Mucosa of rectum (tissue), 2 donors: ENCODE measurements around the gene KAT7.

Source experiments
- H3K27ac ChIP-seq, 2 donors: one replicate each; pipeline ENCODE4 v1.7.0; 2013; ENCODE audit warnings: inconsistent platforms in 2 of 2, low read depth in 2 of 2, low read length in 2 of 2
- H3K27me3 ChIP-seq, 2 donors: one replicate each; pipeline ENCODE4 v1.7.0; 2013; ENCODE audit warnings: low read length in 2 of 2; ENCODE audit not compliant: control insufficient read depth in 2 of 2, insufficient read depth in 2 of 2
- H3K36me3 ChIP-seq, 2 donors: one replicate each; pipeline ENCODE4 v1.7.0; 2013; ENCODE audit warnings: low read length in 2 of 2; ENCODE audit not compliant: control insufficient read depth in 2 of 2, insufficient read depth in 2 of 2
- H3K4me1 ChIP-seq, 2 donors: one replicate each; pipeline ENCODE4 v1.7.0; 2013; ENCODE audit warnings: low read length in 2 of 2, mild to moderate bottlenecking in 1 of 2; ENCODE audit not compliant: control insufficient read depth in 2 of 2, insufficient read depth in 2 of 2
- H3K4me3 ChIP-seq, 2 donors: one replicate each; pipeline ENCODE4 v1.7.0; 2013; ENCODE audit warnings: low read length in 2 of 2
- H3K9ac ChIP-seq, 2 donors: one replicate each; pipeline ENCODE4 v1.7.0; 2013; ENCODE audit warnings: low read length in 2 of 2, low read depth in 1 of 2, mild to moderate bottlenecking in 1 of 2
- H3K9me3 ChIP-seq, 2 donors: one replicate each; pipeline ENCODE4 v1.7.0; 2013; ENCODE audit warnings: low read length in 2 of 2; ENCODE audit not compliant: control insufficient read depth in 2 of 2
- donor health status: healthy.
- donor health status: Normal muscosa, but diverticular disease.

KAT7 gene

GRCh38 chr17:49798738-49799137 is 10.3 kb downstream of the KAT7 start:
- no peaks in the 10 kb centered on the region for H3K4me1 ChIP-seq
- H3K36me3 ChIP-seq, result peaks cover 48 to 69% of the 10 kb centered on the region in 2 donors

GRCh38 chr17:49809056-49809455 is 20.6 kb downstream of the KAT7 start:
- H3K9me3 ChIP-seq, result no peaks in the 10 kb centered on the region
- H3K27me3 ChIP-seq, result no peaks in the 10 kb centered on the region
- peaks cover 54 to 63% of the 10 kb centered on the region in 2 donors for H3K36me3 ChIP-seq

More at GRCh38 chr17:49798738-49799137, 10.3 kb downstream of the KAT7 start:
- Histone ChIP-seq H3K27me3 (no peaks in the 10 kb centered on the region), H3K9me3 (no peaks in the 10 kb centered on the region), H3K27ac (no peak overlapping the region), H3K9ac (no peak overlapping the region), H3K4me3 (no peak overlapping the region)

GRCh38 chr17:49814781-49815529 is 26.5 kb downstream of the KAT7 start:
- Histone ChIP-seq H3K9ac (no peak overlapping the region), H3K9me3 (no peaks in the 10 kb centered on the region), H3K4me3 (no peak overlapping the region), H3K4me1 (no peaks in the 10 kb centered on the region), H3K27me3 (no peaks in the 10 kb centered on the region), H3K27ac (no peak overlapping the region), H3K36me3 (peaks cover 55 to 63% of the 10 kb centered on the region in 2 donors)

More at GRCh38 chr17:49809056-49809455, 20.6 kb downstream of the KAT7 start:
- H3K4me1 ChIP-seq, result no peaks in the 10 kb centered on the region
- H3K9ac ChIP-seq, result no peak overlapping the region
- H3K27ac ChIP-seq, result no peak overlapping the region
- H3K4me3 ChIP-seq, result no peak overlapping the region

- no peak overlapping the region for H3K9ac ChIP-seq
- no peak overlapping the region for H3K4me3 ChIP-seq
- no peaks in the 10 kb centered on the region for H3K27me3 ChIP-seq
- H3K27ac ChIP-seq, result no peak overlapping the region
- H3K9me3 ChIP-seq, result no peaks in the 10 kb centered on the region
- H3K4me1 ChIP-seq, result no peaks in the 10 kb centered on the region
- peaks cover 51 to 60% of the 10 kb centered on the region in 2 donors for H3K36me3 ChIP-seq
Observed at GRCh38 chr17:49815761-49816281, 27.3 kb downstream of the KAT7 start.

- Histone ChIP-seq H3K4me3 (no peak overlapping the region), H3K4me1 (peaks cover 5 to 6% of the 10 kb centered on the region in 2 donors), H3K27me3 (no peaks in the 10 kb centered on the region), H3K27ac (no peak overlapping the region), H3K9ac (no peak overlapping the region), H3K36me3 (peaks cover 55 to 71% of the 10 kb centered on the region in 2 donors), H3K9me3 (no peaks in the 10 kb centered on the region)
Observed at GRCh38 chr17:49817993-49818392, 29.5 kb downstream of the KAT7 start.

GRCh38 chr17:49819138-49819537 is 30.7 kb downstream of the KAT7 start:
- H3K4me3 ChIP-seq, result no peak overlapping the region
- peaks cover 57 to 71% of the 10 kb centered on the region in 2 donors for H3K36me3 ChIP-seq
- no peak overlapping the region for H3K9ac ChIP-seq
- no peaks in the 10 kb centered on the region for H3K9me3 ChIP-seq
- H3K27me3 ChIP-seq, result no peaks in the 10 kb centered on the region
- H3K4me1 ChIP-seq, result peaks cover 9 to 12% of the 10 kb centered on the region in 2 donors
- no peak overlapping the region for H3K27ac ChIP-seq

- no peak overlapping the region for H3K4me3 ChIP-seq
Observed at GRCh38 chr17:49819651-49820050, 31.2 kb downstream of the KAT7 start.

GRCh38 chr17:49820773-49821172 is 32.3 kb downstream of the KAT7 start:
- H3K9ac ChIP-seq, result no peak overlapping the region
- H3K27me3 ChIP-seq, result no peaks in the 10 kb centered on the region
- no peak overlapping the region for H3K27ac ChIP-seq
- H3K9me3 ChIP-seq, result no peaks in the 10 kb centered on the region
- H3K4me1 ChIP-seq, result peaks cover 9 to 12% of the 10 kb centered on the region in 2 donors
- no peak overlapping the region for H3K4me3 ChIP-seq
- peaks cover 50 to 74% of the 10 kb centered on the region in 2 donors for H3K36me3 ChIP-seq

More at GRCh38 chr17:49819651-49820050, 31.2 kb downstream of the KAT7 start:
- H3K27me3 ChIP-seq, result no peaks in the 10 kb centered on the region
- H3K4me1 ChIP-seq, result peaks cover 9 to 12% of the 10 kb centered on the region in 2 donors
- no peak overlapping the region for H3K27ac ChIP-seq
- H3K9me3 ChIP-seq, result no peaks in the 10 kb centered on the region
- H3K36me3 ChIP-seq, result peaks cover 53 to 73% of the 10 kb centered on the region in 2 donors
- no peak overlapping the region for H3K9ac ChIP-seq

- no peak overlapping the region for H3K9ac ChIP-seq
- H3K4me1 ChIP-seq, result peaks cover 9 to 12% of the 10 kb centered on the region in 2 donors
- no peak overlapping the region for H3K4me3 ChIP-seq
- no peaks in the 10 kb centered on the region for H3K27me3 ChIP-seq
- H3K9me3 ChIP-seq, result no peaks in the 10 kb centered on the region
- H3K36me3 ChIP-seq, result peaks cover 51 to 80% of the 10 kb centered on the region in 2 donors
- H3K27ac ChIP-seq, result no peak overlapping the region
Observed at GRCh38 chr17:49821466-49821865, 33.0 kb downstream of the KAT7 start.

- H3K9ac ChIP-seq, result no peak overlapping the region
- H3K27me3 ChIP-seq, result no peaks in the 10 kb centered on the region
- H3K27ac ChIP-seq, result no peak overlapping the region
- peaks cover 52 to 80% of the 10 kb centered on the region in 2 donors for H3K36me3 ChIP-seq
- no peak overlapping the region for H3K4me3 ChIP-seq
- H3K9me3 ChIP-seq, result no peaks in the 10 kb centered on the region
- H3K4me1 ChIP-seq, result peaks cover 9 to 12% of the 10 kb centered on the region in 2 donors
Observed at GRCh38 chr17:49821916-49822315, 33.4 kb downstream of the KAT7 start.
